ENCODE results near the gene RUNX1. TPM values are rescaled to one million over a fixed set of nuclear protein-coding genes. Genes with fewer than 3 reads are reported as not detected.

Gene RUNX1
- total and polyA plus RNA-seq, 2 of the 13 experiments (the other 11 are each of a cell fraction or from before 2014, with no cell fraction given): 5.4 to 6.4 TPM

DNA sequence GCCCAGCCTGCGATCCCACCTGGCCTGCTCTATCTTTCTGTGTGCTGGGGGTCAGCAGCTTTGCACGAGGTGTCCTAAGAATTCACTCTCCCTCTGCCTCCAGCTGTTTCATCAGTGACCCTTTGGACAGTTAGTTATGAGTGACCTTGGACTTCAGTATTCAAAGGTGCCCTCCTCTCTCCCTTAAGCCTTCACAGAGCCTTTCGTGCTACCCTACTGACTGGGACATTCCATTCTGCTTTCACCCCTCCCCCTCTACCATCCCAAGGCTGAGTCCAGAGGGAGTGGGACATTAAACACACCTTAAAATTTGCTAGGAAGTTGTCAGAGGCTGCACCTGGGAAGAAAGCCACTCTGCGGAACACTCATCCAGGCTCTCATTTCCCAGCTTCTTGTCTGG lies 208.4 kb downstream of the RUNX1 start (continued):
- TF ChIP-seq, protein P1, sequence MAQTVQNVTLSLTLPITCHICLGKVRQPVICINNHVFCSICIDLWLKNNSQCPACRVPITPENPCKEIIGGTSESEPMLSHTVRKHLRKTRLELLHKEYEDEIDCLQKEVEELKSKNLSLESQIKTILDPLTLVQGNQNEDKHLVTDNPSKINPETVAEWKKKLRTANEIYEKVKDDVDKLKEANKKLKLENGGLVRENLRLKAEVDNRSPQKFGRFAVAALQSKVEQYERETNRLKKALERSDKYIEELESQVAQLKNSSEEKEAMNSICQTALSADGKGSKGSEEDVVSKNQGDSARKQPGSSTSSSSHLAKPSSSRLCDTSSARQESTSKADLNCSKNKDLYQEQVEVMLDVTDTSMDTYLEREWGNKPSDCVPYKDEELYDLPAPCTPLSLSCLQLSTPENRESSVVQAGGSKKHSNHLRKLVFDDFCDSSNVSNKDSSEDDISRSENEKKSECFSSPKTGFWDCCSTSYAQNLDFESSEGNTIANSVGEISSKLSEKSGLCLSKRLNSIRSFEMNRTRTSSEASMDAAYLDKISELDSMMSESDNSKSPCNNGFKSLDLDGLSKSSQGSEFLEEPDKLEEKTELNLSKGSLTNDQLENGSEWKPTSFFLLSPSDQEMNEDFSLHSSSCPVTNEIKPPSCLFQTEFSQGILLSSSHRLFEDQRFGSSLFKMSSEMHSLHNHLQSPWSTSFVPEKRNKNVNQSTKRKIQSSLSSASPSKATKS (CRISPR knock-in tag; IDR thresholded peaks at IDR 0.05): no peak
- no peak for TF ChIP-seq ELF4 (CRISPR knock-in tag; IDR thresholded peaks at IDR 0.05; ENCODE audit: borderline replicate concordance)
- TF ChIP-seq ZSCAN9 (CRISPR knock-in tag; IDR thresholded peaks at IDR 0.05; ENCODE audit: borderline replicate concordance): no peak
- no peak for TF ChIP-seq ZNF619 (CRISPR knock-in tag; IDR thresholded peaks at IDR 0.05)

GRCh38 chr21:34838956-34839820 lies 209.9 kb downstream of the RUNX1 start:
- Histone ChIP-seq H3K9me3 (ENCODE audit: low read length) (no peaks in the 10 kb centered on the region), H4K20me1 (ENCODE audit: insufficient read depth, low read length) (no peaks in the 10 kb centered on the region), H3K4me1 (ENCODE audit: insufficient read depth, low read length) (peaks cover 63% of the 10 kb centered on the region), H3K27ac (ENCODE audit: extremely low read length, insufficient read depth, low read length) (no peak overlapping the region), H3K9ac (ENCODE audit: insufficient read depth, low read depth, low read length) (no peak overlapping the region), H3K27me3 (ENCODE audit: control insufficient read depth in 1 of 2, insufficient read depth in 2 of 2, low read length in 2 of 2) (no peaks in the 10 kb centered on the region), H3K79me2 (ENCODE audit: insufficient read depth, low read length) (peaks cover 13% of the 10 kb centered on the region), H3K4me2 (ENCODE audit: low read depth, low read length) (no peak overlapping the region; the same call in 1 of the 2 replicates), H3K4me3 (replicated peaks in 1 of 3; ENCODE audit: insufficient read depth in 1 of 3, low read depth in 2 of 3, low read length in 3 of 3) (no peak overlapping the region), H2AFZ (ENCODE audit: low read length) (no peak overlapping the region), H3K36me3 (replicated peaks in 1 of 2; ENCODE audit: control insufficient read depth in 1 of 2, insufficient read depth in 2 of 2, low read length in 2 of 2) (peaks cover 8 to 45% of the 10 kb centered on the region in 2 experiments; a peak in 4 of 5 replicates)
- DNase-seq (ENCODE audit: low spot score) (no peak), ATAC-seq (no peak), FAIRE-seq (no peak)
- in situ Hi-C loops (cut with HindIII; ENCODE audit: extremely low pct_ligation_motif_present, low pct_unique_long_range_greater_than_20kb): no loop called here
- ChIA-PET POLR2A (interaction anchor here (1.6 to 7.2 kb wide), 2 partner anchors 22 to 48 kb away, joined by 7 to 92 read pairs; no protein-coding TSS in a partner anchor), CTCF (ENCODE audit: low intra/inter-chr PET ratio, low total read pairs) (no interaction called here)
- BruUV-seq (replicated peaks): no TSS peak
- intact Hi-C loops (cut with micrococcal nuclease; ENCODE audit: unreplicated experiment): loop anchor here (5.0 kb wide), 2 partner anchors 37 to 92 kb away; no protein-coding TSS in a partner anchor
- 92% methylated on average over 14 of the region's 14 CpGs for WGBS (ENCODE audit: low lambda C conversion rate)
- no peak for TF ChIP-seq ZNF607 (CRISPR knock-in tag; IDR thresholded peaks at IDR 0.05; ENCODE audit: borderline replicate concordance)
- TF ChIP-seq ZSCAN12 (CRISPR knock-in tag; IDR thresholded peaks at IDR 0.05): no peak
- no peak for TF ChIP-seq HMGXB3 (CRISPR knock-in tag; IDR thresholded peaks at IDR 0.05; ENCODE audit: borderline replicate concordance)
- no peak for TF ChIP-seq NFE2 (CRISPR knock-in tag; IDR thresholded peaks at IDR 0.05)
- no peak for TF ChIP-seq GZF1 (CRISPR knock-in tag; IDR thresholded peaks at IDR 0.05)
- TF ChIP-seq ZNF205 (CRISPR knock-in tag; IDR thresholded peaks at IDR 0.05): no peak
- no peak for TF ChIP-seq PCBP2 (optimal IDR thresholded peaks at IDR 0.05; ENCODE audit: low read depth, low read length, poor library complexity, severe bottlenecking)
- TF ChIP-seq ZNF460 (CRISPR knock-in tag; IDR thresholded peaks at IDR 0.05; ENCODE audit: borderline replicate concordance): no peak
- no peak for TF ChIP-seq JUNB (CRISPR knock-in tag; IDR thresholded peaks at IDR 0.05; ENCODE audit: borderline replicate concordance)
- no peak for TF ChIP-seq HOMEZ (CRISPR knock-in tag; IDR thresholded peaks at IDR 0.05; ENCODE audit: low read depth)

Data from HepG2 (cell line).